Measurements from ENCODE around the gene CPPED1. TPM values are rescaled to one million over a fixed set of nuclear protein-coding genes. Genes with fewer than 3 reads are reported as not detected.

Gene CPPED1
- total and polyA plus RNA-seq, 2 donors, result 13.9 to 15.5 TPM

- DNase-seq (ENCODE audit: extremely low spot score), result no peak
- 80% methylated on average over 5 of the region's 5 CpGs for whole genome bisulfite sequencing
- Histone ChIP-seq H3K36me3 (ENCODE audit: insufficient read depth) (no peaks in the 10 kb centered on the region), H3K4me3 (ENCODE audit: low read depth, low read length) (no peak overlapping the region), H3K27ac (ENCODE audit: low read depth) (no peak overlapping the region), H3K4me1 (ENCODE audit: insufficient read depth) (peaks cover 1% of the 10 kb centered on the region)
Observed at GRCh38 chr16:12728469-12728868, 75.2 kb downstream of the CPPED1 start.

- 85% methylated on average over 8 of the region's 8 CpGs for WGBS
- Histone ChIP-seq H3K4me1 (ENCODE audit: insufficient read depth) (peaks cover 1% of the 10 kb centered on the region), H3K27ac (ENCODE audit: low read depth) (no peak overlapping the region), H3K4me3 (ENCODE audit: low read depth, low read length) (no peak overlapping the region), H3K36me3 (ENCODE audit: insufficient read depth) (no peaks in the 10 kb centered on the region)
- DNase-seq (ENCODE audit: extremely low spot score), result no peak
Observed at GRCh38 chr16:12724226-12724625, 79.5 kb downstream of the CPPED1 start.

- Histone ChIP-seq H3K36me3 (ENCODE audit: insufficient read depth) (no peaks in the 10 kb centered on the region), H3K27ac (ENCODE audit: low read depth) (no peak overlapping the region), H3K4me1 (ENCODE audit: insufficient read depth) (no peaks in the 10 kb centered on the region), H3K4me3 (ENCODE audit: low read depth, low read length) (no peak overlapping the region)
- 72% methylated on average over 5 of the region's 5 CpGs for WGBS
- DNase-seq (ENCODE audit: extremely low spot score), result no peak
Observed at GRCh38 chr16:12723681-12724080, 80.0 kb downstream of the CPPED1 start.

- no peaks in the 10 kb centered on the region for H3K36me3 ChIP-seq (ENCODE audit: insufficient read depth)
- H3K4me3 ChIP-seq (ENCODE audit: low read depth, low read length), result no peak overlapping the region
- H3K4me1 ChIP-seq (ENCODE audit: insufficient read depth), result no peaks in the 10 kb centered on the region
- no peak overlapping the region for H3K27ac ChIP-seq (ENCODE audit: low read depth)
- WGBS, result 87% methylated on average over 9 of the region's 9 CpGs
- no peak for DNase-seq (ENCODE audit: extremely low spot score)
Observed at GRCh38 chr16:12721841-12722421, 81.8 kb downstream of the CPPED1 start.

- Histone ChIP-seq H3K4me3 (ENCODE audit: low read depth, low read length) (no peak overlapping the region), H3K36me3 (ENCODE audit: insufficient read depth) (no peaks in the 10 kb centered on the region), H3K4me1 (ENCODE audit: insufficient read depth) (no peaks in the 10 kb centered on the region), H3K27ac (ENCODE audit: low read depth) (no peak overlapping the region)
- WGBS, result 91% methylated on average over 4 of the region's 4 CpGs
- DNase-seq (ENCODE audit: extremely low spot score), result no peak
Observed at GRCh38 chr16:12719972-12720371, 83.7 kb downstream of the CPPED1 start.

GRCh38 chr16:12716658-12717057 lies 87.0 kb downstream of the CPPED1 start:
- no peak for DNase-seq (ENCODE audit: extremely low spot score)
- Histone ChIP-seq H3K27ac (ENCODE audit: low read depth) (no peak overlapping the region), H3K36me3 (ENCODE audit: insufficient read depth) (no peaks in the 10 kb centered on the region), H3K4me3 (ENCODE audit: low read depth, low read length) (no peak overlapping the region), H3K4me1 (ENCODE audit: insufficient read depth) (no peaks in the 10 kb centered on the region)
- WGBS, result 86% methylated on average over 3 of the region's 3 CpGs

- Histone ChIP-seq H3K27ac (ENCODE audit: low read depth) (no peak overlapping the region), H3K36me3 (ENCODE audit: insufficient read depth) (no peaks in the 10 kb centered on the region), H3K4me3 (ENCODE audit: low read depth, low read length) (no peak overlapping the region), H3K4me1 (ENCODE audit: insufficient read depth) (no peaks in the 10 kb centered on the region)
- 44% methylated on average over 1 of the region's 1 CpG for WGBS
- no peak for DNase-seq (ENCODE audit: extremely low spot score)
Observed at GRCh38 chr16:12709807-12710206, 93.9 kb downstream of the CPPED1 start.

GRCh38 chr16:12708266-12708665 lies 95.4 kb downstream of the CPPED1 start:
- no peak for DNase-seq (ENCODE audit: extremely low spot score)

GRCh38 chr16:12706628-12707027 lies 97.1 kb downstream of the CPPED1 start:
- 88% methylated on average over 6 of the region's 6 CpGs for WGBS
- H3K27ac ChIP-seq (ENCODE audit: low read depth), result no peak overlapping the region
- no peak for DNase-seq (ENCODE audit: extremely low spot score)

More at GRCh38 chr16:12708266-12708665, 95.4 kb downstream of the CPPED1 start:
- H3K36me3 ChIP-seq (ENCODE audit: insufficient read depth), result no peaks in the 10 kb centered on the region
- no peak overlapping the region for H3K4me3 ChIP-seq (ENCODE audit: low read depth, low read length)
- no peaks in the 10 kb centered on the region for H3K4me1 ChIP-seq (ENCODE audit: insufficient read depth)
- 24% methylated on average over 3 of the region's 3 CpGs for WGBS
- H3K27ac ChIP-seq (ENCODE audit: low read depth), result no peak overlapping the region

GRCh38 chr16:12704492-12705111 lies 99.1 kb downstream of the CPPED1 start:
- WGBS, result 94% methylated on average over 31 of the region's 31 CpGs
- no peaks in the 10 kb centered on the region for H3K36me3 ChIP-seq (ENCODE audit: insufficient read depth)
- no peak for DNase-seq (ENCODE audit: extremely low spot score)
- H3K27ac ChIP-seq (ENCODE audit: low read depth), result no peak overlapping the region
- no peaks in the 10 kb centered on the region for H3K4me1 ChIP-seq (ENCODE audit: insufficient read depth)
- H3K4me3 ChIP-seq (ENCODE audit: low read depth, low read length), result no peak overlapping the region

More at GRCh38 chr16:12706628-12707027, 97.1 kb downstream of the CPPED1 start:
- Histone ChIP-seq H3K36me3 (ENCODE audit: insufficient read depth) (no peaks in the 10 kb centered on the region), H3K4me1 (ENCODE audit: insufficient read depth) (no peaks in the 10 kb centered on the region), H3K4me3 (ENCODE audit: low read depth, low read length) (no peak overlapping the region)

GRCh38 chr16:12703935-12704334 lies 99.8 kb downstream of the CPPED1 start:
- DNase-seq (ENCODE audit: extremely low spot score), result no peak
- no peak overlapping the region for H3K4me3 ChIP-seq (ENCODE audit: low read depth, low read length)
- no peak overlapping the region for H3K27ac ChIP-seq (ENCODE audit: low read depth)
- no peaks in the 10 kb centered on the region for H3K4me1 ChIP-seq (ENCODE audit: insufficient read depth)
- no peaks in the 10 kb centered on the region for H3K36me3 ChIP-seq (ENCODE audit: insufficient read depth)
- 79% methylated on average over 5 of the region's 5 CpGs for WGBS

- Histone ChIP-seq H3K36me3 (ENCODE audit: insufficient read depth) (peaks cover 2% of the 10 kb centered on the region), H3K4me1 (ENCODE audit: insufficient read depth) (no peaks in the 10 kb centered on the region), H3K4me3 (ENCODE audit: low read depth, low read length) (no peak overlapping the region), H3K27ac (ENCODE audit: low read depth) (no peak overlapping the region)
- DNase-seq (ENCODE audit: extremely low spot score), result no peak
- 96% methylated on average over 3 of the region's 3 CpGs for WGBS
Observed at GRCh38 chr16:12700161-12700560, 103.5 kb downstream of the CPPED1 start.

- Histone ChIP-seq H3K4me3 (ENCODE audit: low read depth, low read length) (no peak overlapping the region), H3K27ac (ENCODE audit: low read depth) (no peak overlapping the region)
- 80% methylated on average over 7 of the region's 7 CpGs for WGBS
Observed at GRCh38 chr16:12699161-12699560, 104.5 kb downstream of the CPPED1 start.

GRCh38 chr16:12697437-12697836 lies 106.2 kb downstream of the CPPED1 start:
- H3K27ac ChIP-seq (ENCODE audit: low read depth), result no peak overlapping the region
- DNase-seq (ENCODE audit: extremely low spot score), result no peak
- peaks cover 2% of the 10 kb centered on the region for H3K36me3 ChIP-seq (ENCODE audit: insufficient read depth)
- 89% methylated on average over 5 of the region's 5 CpGs for WGBS
- H3K4me3 ChIP-seq (ENCODE audit: low read depth, low read length), result no peak overlapping the region
- no peaks in the 10 kb centered on the region for H3K4me1 ChIP-seq (ENCODE audit: insufficient read depth)

More at GRCh38 chr16:12699161-12699560, 104.5 kb downstream of the CPPED1 start:
- no peak for DNase-seq (ENCODE audit: extremely low spot score)
- Histone ChIP-seq H3K4me1 (ENCODE audit: insufficient read depth) (no peaks in the 10 kb centered on the region), H3K36me3 (ENCODE audit: insufficient read depth) (peaks cover 2% of the 10 kb centered on the region)
